ENCODE data around the gene FRYL. TPM values are rescaled to one million over a fixed set of nuclear protein-coding genes. Genes with fewer than 3 reads are reported as not detected.
A peak's percentile ranks its signal among the peaks of the same experiment; 100 is the strongest.
"Not testable (repeated sequence)": the region's sequence is repeated elsewhere in the genome, so short reads cannot be mapped to it uniquely, and the experiment has no call there.

Gene FRYL
- total RNA-seq, 1 experiment from 2014 or later, result 29.9 TPM

DNA sequence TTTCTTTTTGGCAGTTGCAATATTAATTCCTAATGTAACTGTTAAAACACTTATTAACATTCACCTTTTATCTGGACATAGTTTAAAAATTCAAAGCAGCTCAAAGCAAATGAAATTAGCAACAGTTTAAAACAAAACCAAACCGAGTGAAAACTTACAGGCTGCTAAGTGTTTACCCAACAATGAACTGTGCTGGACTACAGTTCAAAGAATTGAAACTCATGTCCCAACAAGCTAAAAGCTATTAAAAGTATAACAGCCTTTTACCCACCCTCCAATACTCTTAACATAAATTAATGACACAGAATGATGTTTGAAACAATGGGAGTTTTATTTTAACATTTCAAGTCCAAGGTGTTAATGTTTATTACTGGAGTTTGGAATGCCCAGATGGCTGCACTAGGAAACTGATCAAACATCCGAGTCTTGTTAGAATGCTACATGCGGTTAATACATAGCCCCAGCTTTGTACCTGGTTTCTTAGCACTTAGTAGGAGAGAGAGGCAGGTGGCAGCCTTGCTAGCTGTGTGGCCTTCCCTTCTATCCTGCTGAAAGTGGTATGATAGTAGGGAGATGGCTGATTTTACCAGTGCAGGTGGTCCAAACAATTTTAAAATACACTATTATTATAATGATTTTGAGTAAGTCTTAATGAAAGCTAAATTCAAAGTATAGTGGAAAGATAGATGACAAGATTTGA, 21.1 kb upstream of the FRYL start:
- H2AFZ ChIP-seq (ENCODE audit: low read length), result no peak overlapping the region
- TF ChIP-seq EZH2phosphoT487 (IDR thresholded peaks at IDR 0.05; ENCODE audit: borderline replicate concordance, low read length), result no peak
- TF ChIP-seq, protein P1, sequence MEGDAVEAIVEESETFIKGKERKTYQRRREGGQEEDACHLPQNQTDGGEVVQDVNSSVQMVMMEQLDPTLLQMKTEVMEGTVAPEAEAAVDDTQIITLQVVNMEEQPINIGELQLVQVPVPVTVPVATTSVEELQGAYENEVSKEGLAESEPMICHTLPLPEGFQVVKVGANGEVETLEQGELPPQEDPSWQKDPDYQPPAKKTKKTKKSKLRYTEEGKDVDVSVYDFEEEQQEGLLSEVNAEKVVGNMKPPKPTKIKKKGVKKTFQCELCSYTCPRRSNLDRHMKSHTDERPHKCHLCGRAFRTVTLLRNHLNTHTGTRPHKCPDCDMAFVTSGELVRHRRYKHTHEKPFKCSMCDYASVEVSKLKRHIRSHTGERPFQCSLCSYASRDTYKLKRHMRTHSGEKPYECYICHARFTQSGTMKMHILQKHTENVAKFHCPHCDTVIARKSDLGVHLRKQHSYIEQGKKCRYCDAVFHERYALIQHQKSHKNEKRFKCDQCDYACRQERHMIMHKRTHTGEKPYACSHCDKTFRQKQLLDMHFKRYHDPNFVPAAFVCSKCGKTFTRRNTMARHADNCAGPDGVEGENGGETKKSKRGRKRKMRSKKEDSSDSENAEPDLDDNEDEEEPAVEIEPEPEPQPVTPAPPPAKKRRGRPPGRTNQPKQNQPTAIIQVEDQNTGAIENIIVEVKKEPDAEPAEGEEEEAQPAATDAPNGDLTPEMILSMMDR (conservative IDR thresholded peaks at IDR 0.05; ENCODE audit: low read depth, low read length), result no peak
- no peak for TF ChIP-seq EZH2 (IDR thresholded peaks at IDR 0.05; ENCODE audit: low read length, unreplicated experiment)
- BruUV-seq (replicated peaks), result no TSS peak
- intact Hi-C loops (cut with micrococcal nuclease), result no loop called here
- no peaks in the 10 kb centered on the region for H4K20me1 ChIP-seq (ENCODE audit: low read length)
- H3K4me2 ChIP-seq (ENCODE audit: low read length), result peak overlapping the region; percentile 78; the same call in 1 of the 2 replicates
- no peaks in the 10 kb centered on the region for H3K9me3 ChIP-seq (ENCODE audit: low read length)
- no peaks in the 10 kb centered on the region for H3K9me2 ChIP-seq (replicated peaks; ENCODE audit: low read length)
- no peaks in the 10 kb centered on the region for H3K27me3 ChIP-seq (ENCODE audit: low read length)
- H3K79me2 ChIP-seq (ENCODE audit: low read length), result no peaks in the 10 kb centered on the region
- no peaks in the 10 kb centered on the region for H3K36me3 ChIP-seq (ENCODE audit: low read depth, low read length)
- H3K27ac ChIP-seq (ENCODE audit: low read length), result peak overlapping the region; percentile 92
- 0 out of 2 replicates have a peak overlapping the region, but pooled peaks have one; percentile 10 for H3K9ac ChIP-seq (ENCODE audit: low read length)
- ChIA-PET CTCF (no interaction called here), POLR2A (ENCODE audit: unreplicated experiment) (no interaction called here)
- no peaks in the 10 kb centered on the region for H3F3A ChIP-seq (ENCODE audit: low read length, unreplicated experiment)
- H3K4me1 ChIP-seq (ENCODE audit: insufficient read depth, low read length), result peaks cover 36% of the 10 kb centered on the region
- ATAC-seq, result peak; percentile 25
- no peak for DNase-seq
- H3K4me3 ChIP-seq (ENCODE audit: low read length), result no peak overlapping the region

DNA sequence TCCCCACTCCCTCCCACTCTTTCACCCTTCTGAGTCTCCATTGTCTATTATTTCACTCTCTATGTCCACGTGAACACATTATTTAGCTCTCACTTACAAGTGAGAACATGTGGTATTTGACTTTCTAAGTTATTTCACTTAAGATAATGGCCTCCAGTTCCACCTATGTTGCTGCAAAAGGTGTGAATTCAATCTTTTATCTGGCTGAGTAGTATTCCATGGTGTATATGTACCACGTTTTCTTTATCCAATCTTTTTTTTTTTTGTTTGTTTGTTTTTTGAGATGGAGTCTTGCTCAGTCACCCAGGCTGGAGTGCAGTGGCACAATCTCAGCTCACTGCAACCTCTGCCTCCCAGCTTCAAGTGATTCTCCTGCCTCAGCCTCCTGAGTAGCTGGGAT, 20.1 kb upstream of the FRYL start:
- BruUV-seq (replicated peaks); POLR2A ChIA-PET (ENCODE audit: unreplicated experiment); H3K36me3 ChIP-seq (ENCODE audit: low read depth, low read length); intact Hi-C loops (cut with micrococcal nuclease); DNase-seq; ATAC-seq; H3K4me2 ChIP-seq (ENCODE audit: low read length); H3F3A ChIP-seq (ENCODE audit: low read length, unreplicated experiment); H3K79me2 ChIP-seq (ENCODE audit: low read length); H3K27me3 ChIP-seq (ENCODE audit: low read length); H4K20me1 ChIP-seq (ENCODE audit: low read length); CTCF ChIA-PET; H3K9me2 ChIP-seq (replicated peaks; ENCODE audit: low read length); H3K9me3 ChIP-seq (ENCODE audit: low read length); H3K4me3 ChIP-seq (ENCODE audit: low read length); H2AFZ ChIP-seq (ENCODE audit: low read length); H3K9ac ChIP-seq (ENCODE audit: low read length): not testable (repeated sequence)
- Histone ChIP-seq H3K4me1 (ENCODE audit: insufficient read depth, low read length) (peaks cover 36% of the 10 kb centered on the region), H3K27ac (ENCODE audit: low read length) (peak overlapping the region; percentile 87; the same call in 1 of the 2 replicates)

DNA sequence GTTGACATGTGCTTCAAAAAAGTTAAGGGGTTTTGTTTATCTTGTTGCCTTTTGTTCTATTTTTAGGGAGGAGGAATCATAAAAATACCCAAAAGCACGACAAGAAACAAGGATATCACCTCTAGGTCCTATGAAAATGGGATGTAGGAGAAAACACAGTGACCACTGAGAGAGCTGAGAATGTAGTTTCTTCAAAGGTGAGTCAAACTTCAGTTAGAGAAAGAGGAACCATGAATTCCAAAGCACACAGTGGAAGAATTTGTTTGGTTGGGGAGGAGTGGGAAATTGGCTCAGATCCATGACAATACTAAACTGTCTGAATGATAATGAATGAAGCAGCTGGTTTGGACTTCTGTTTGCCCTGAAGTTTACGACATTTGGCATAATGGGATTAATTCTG, 19.1 kb upstream of the FRYL start:
- Histone ChIP-seq H3K9ac (ENCODE audit: low read length) (peak overlapping the region; percentile 22), H4K20me1 (ENCODE audit: low read length) (no peaks in the 10 kb centered on the region), H3K27ac (ENCODE audit: low read length) (peak overlapping the region; percentile 87), H3K4me2 (ENCODE audit: low read length) (peak overlapping the region; percentile 58), H3F3A (ENCODE audit: low read length, unreplicated experiment) (no peaks in the 10 kb centered on the region), H3K9me2 (replicated peaks; ENCODE audit: low read length) (no peaks in the 10 kb centered on the region), H3K27me3 (ENCODE audit: low read length) (no peaks in the 10 kb centered on the region), H3K36me3 (ENCODE audit: low read depth, low read length) (no peaks in the 10 kb centered on the region), H3K79me2 (ENCODE audit: low read length) (no peaks in the 10 kb centered on the region), H3K9me3 (ENCODE audit: low read length) (no peaks in the 10 kb centered on the region), H3K4me1 (ENCODE audit: insufficient read depth, low read length) (peaks cover 36% of the 10 kb centered on the region), H3K4me3 (ENCODE audit: low read length) (0 out of 2 replicates have a peak overlapping the region, but pooled peaks have one; percentile 9), H2AFZ (ENCODE audit: low read length) (peak overlapping the region; percentile 65; the same call in 1 of the 2 replicates)
- ChIA-PET POLR2A (ENCODE audit: unreplicated experiment) (no interaction called here), CTCF (no interaction called here)
- intact Hi-C loops (cut with micrococcal nuclease), result no loop called here
- peak; percentile 71 for DNase-seq
- ATAC-seq, result peak; percentile 30
- TF ChIP-seq EZH2 (IDR thresholded peaks at IDR 0.05; ENCODE audit: low read length, unreplicated experiment) (no peak), EZH2phosphoT487 (IDR thresholded peaks at IDR 0.05; ENCODE audit: borderline replicate concordance, low read length) (no peak)
- TF ChIP-seq, protein P1 (conservative IDR thresholded peaks at IDR 0.05; ENCODE audit: low read depth, low read length), result no peak
- no TSS peak for BruUV-seq (replicated peaks)

Measured in PC-3 (cell line).